ENCODE measurements around the gene DEGS2.

DNA sequence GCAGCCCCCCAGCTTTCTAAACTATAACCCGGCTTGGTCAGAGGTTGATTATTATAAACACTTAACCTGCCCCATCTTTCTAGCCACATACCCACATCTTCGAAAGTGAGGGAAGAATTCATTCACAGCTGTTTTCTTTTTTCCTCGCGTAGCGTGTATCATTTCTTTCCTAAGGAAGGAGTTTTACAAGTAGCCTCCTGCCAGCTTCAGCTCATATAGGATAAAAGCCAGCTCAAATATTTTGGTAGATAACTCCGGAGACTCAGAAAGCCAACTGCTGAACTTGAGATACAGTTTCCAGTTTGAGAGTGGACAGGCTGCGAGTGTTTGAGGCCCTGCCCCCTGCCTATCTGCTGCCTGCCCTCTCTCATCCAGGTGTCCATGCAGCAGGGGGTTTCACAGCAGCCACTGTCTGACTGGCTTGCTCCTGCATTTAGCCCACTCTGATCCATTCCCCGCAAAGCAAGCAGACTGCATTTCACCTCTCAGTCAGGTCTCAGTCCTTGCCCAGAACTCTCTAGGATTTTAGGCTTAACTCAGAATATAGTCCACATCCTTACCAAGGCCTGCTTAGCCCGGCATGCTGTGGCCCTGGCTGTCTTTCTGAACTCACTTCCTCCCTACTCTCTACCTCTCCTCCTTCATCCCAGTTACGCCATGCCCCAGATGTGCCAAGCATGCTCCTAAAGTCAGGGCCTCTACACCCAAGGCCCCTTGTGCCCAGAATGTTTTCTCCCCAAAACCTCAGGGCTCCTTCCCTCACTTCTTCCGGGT, 47.3 kb downstream of the DEGS2 start:
- TF ChIP-seq POLR2A (IDR thresholded peaks at IDR 0.05; ENCODE audit: low read depth, low read length) (no peak), POLR2AphosphoS5 (IDR thresholded peaks at IDR 0.05; ENCODE audit: low read depth, low read length) (no peak), TAF1 (IDR thresholded peaks at IDR 0.05; ENCODE audit: borderline replicate concordance, low read depth, low read length) (no peak)

All from GM12892 (cell line).